IMR-90 (cell line): ENCODE measurements around the gene ZNF423.

Experiments
- BHLHE40 ChIP-seq: fragments of 150-350 bp; IDR thresholded peaks from 2 replicates; pipeline ENCODE4 v1.6.1; 2016; ENCODE audit warnings: mild to moderate bottlenecking, low read depth, low read length
- CEBPB ChIP-seq: IDR thresholded peaks from 2 replicates; pipeline ENCODE4 v1.6.1; 2012; ENCODE audit warnings: low read depth, low read length, improper control_type of control experiment
- CHD1 ChIP-seq: IDR thresholded peaks from 2 replicates; pipeline ENCODE4 v1.6.1; 2012; ENCODE audit warnings: low read depth, low read length, improper control_type of control experiment
- FOS ChIP-seq: fragments of 150-350 bp; IDR thresholded peaks from 2 replicates; pipeline ENCODE4 v1.6.1; 2016; ENCODE audit warnings: low read depth, low read length
- MAZ ChIP-seq: IDR thresholded peaks from 2 replicates; pipeline ENCODE4 v1.6.1; 2012; ENCODE audit warnings: low read depth, mild to moderate bottlenecking, low read length, improper control_type of control experiment, moderate library complexity, borderline replicate concordance
- MXI1 ChIP-seq: IDR thresholded peaks from 2 replicates; pipeline ENCODE4 v1.6.1; 2012; ENCODE audit warnings: low read depth, mild to moderate bottlenecking, low read length, moderate library complexity, borderline replicate concordance
- POLR2A ChIP-seq: IDR thresholded peaks from 2 replicates; pipeline ENCODE4 v1.6.1; 2012; ENCODE audit warnings: mild to moderate bottlenecking, low read depth, low read length
- RAD21 ChIP-seq: IDR thresholded peaks from 2 replicates; pipeline ENCODE4 v1.6.1; 2012; ENCODE audit warnings: low read length, improper control_type of control experiment
- SMC3 ChIP-seq: fragments of 150-350 bp; IDR thresholded peaks from 2 replicates; pipeline ENCODE4 v1.6.1; 2016; ENCODE audit warnings: low read depth, mild to moderate bottlenecking, antibody characterized with exemption, low read length, moderate library complexity
- TF ChIP-seq, protein P1 (sequence below): conservative IDR thresholded peaks from 2 replicates; pipeline ENCODE4 v1.5.1; 2012; ENCODE audit warnings: mild to moderate bottlenecking, low read depth, low read length, improper control_type of control experiment
- TF ChIP-seq, protein P2 (sequence below): fragments of 150-350 bp; IDR thresholded peaks from 2 replicates; pipeline ENCODE4 v1.6.1; 2017; ENCODE audit warnings: mild to moderate bottlenecking, antibody characterized with exemption, low read length, low read depth

DNA sequence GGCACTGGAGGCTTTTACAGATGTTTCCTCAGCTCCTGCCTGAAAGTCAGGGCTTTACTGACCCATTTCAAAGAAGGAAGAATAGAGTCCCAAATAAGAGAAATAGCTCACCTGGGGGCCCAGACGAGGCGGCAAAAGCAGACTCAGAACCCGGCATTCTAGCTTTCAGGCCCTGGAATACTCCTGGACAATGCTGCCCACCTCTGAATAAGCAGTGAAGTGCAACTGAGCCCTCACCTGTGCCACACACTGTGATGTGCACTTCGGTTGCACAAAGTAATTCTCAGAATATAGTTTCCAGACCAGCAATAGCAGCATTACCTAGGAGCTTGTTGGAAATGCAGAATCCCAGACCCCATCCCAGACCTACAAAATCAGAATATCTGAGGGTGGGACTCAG is 54.6 kb downstream of the ZNF423 start:
- TF ChIP-seq, protein P1, sequence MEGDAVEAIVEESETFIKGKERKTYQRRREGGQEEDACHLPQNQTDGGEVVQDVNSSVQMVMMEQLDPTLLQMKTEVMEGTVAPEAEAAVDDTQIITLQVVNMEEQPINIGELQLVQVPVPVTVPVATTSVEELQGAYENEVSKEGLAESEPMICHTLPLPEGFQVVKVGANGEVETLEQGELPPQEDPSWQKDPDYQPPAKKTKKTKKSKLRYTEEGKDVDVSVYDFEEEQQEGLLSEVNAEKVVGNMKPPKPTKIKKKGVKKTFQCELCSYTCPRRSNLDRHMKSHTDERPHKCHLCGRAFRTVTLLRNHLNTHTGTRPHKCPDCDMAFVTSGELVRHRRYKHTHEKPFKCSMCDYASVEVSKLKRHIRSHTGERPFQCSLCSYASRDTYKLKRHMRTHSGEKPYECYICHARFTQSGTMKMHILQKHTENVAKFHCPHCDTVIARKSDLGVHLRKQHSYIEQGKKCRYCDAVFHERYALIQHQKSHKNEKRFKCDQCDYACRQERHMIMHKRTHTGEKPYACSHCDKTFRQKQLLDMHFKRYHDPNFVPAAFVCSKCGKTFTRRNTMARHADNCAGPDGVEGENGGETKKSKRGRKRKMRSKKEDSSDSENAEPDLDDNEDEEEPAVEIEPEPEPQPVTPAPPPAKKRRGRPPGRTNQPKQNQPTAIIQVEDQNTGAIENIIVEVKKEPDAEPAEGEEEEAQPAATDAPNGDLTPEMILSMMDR = no peak
- TF ChIP-seq MAZ = no peak
- no peak for TF ChIP-seq RAD21
- TF ChIP-seq, protein P2, sequence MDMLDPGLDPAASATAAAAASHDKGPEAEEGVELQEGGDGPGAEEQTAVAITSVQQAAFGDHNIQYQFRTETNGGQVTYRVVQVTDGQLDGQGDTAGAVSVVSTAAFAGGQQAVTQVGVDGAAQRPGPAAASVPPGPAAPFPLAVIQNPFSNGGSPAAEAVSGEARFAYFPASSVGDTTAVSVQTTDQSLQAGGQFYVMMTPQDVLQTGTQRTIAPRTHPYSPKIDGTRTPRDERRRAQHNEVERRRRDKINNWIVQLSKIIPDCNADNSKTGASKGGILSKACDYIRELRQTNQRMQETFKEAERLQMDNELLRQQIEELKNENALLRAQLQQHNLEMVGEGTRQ = no peak
- TF ChIP-seq POLR2A = no peak
- no peak for TF ChIP-seq SMC3
- TF ChIP-seq BHLHE40 = no peak
- no peak for TF ChIP-seq CEBPB
- TF ChIP-seq CHD1 = no peak
- TF ChIP-seq FOS = no peak
- no peak for TF ChIP-seq MXI1
